IMR-90 (cell line): ENCODE data around the gene SPTB.

Experiments used
- CEBPB ChIP-seq: IDR thresholded peaks from 2 replicates; pipeline ENCODE4 v1.6.1; 2012; ENCODE audit warnings: low read depth, low read length, improper control_type of control experiment
- MAFK ChIP-seq: IDR thresholded peaks from 2 replicates; pipeline ENCODE4 v1.6.1; 2012; ENCODE audit warnings: low read depth, low read length, improper control_type of control experiment
- POLR2A ChIP-seq: IDR thresholded peaks from 2 replicates; pipeline ENCODE4 v1.6.1; 2012; ENCODE audit warnings: mild to moderate bottlenecking, low read depth, low read length
- RCOR1 ChIP-seq: IDR thresholded peaks from 2 replicates; pipeline ENCODE4 v1.6.1; 2012; ENCODE audit warnings: mild to moderate bottlenecking, low read length, improper control_type of control experiment; ENCODE audit not compliant: insufficient replicate concordance
- RFX5 ChIP-seq: IDR thresholded peaks from 2 replicates; pipeline ENCODE4 v1.8.0; 2012; ENCODE audit warnings: low read depth, mild to moderate bottlenecking, low read length, moderate library complexity
- SMC3 ChIP-seq: fragments of 150-350 bp; IDR thresholded peaks from 2 replicates; pipeline ENCODE4 v1.6.1; 2016; ENCODE audit warnings: low read depth, mild to moderate bottlenecking, antibody characterized with exemption, low read length, moderate library complexity
- TF ChIP-seq, protein P1 (sequence below): conservative IDR thresholded peaks from 2 replicates; pipeline ENCODE4 v1.5.1; 2012; ENCODE audit warnings: mild to moderate bottlenecking, low read depth, low read length, improper control_type of control experiment
- TF ChIP-seq, protein P2 (sequence below): fragments of 150-350 bp; IDR thresholded peaks from 2 replicates; pipeline ENCODE4 v1.6.1; 2016; ENCODE audit warnings: low read depth, mild to moderate bottlenecking, low read length, moderate library complexity, borderline replicate concordance

DNA sequence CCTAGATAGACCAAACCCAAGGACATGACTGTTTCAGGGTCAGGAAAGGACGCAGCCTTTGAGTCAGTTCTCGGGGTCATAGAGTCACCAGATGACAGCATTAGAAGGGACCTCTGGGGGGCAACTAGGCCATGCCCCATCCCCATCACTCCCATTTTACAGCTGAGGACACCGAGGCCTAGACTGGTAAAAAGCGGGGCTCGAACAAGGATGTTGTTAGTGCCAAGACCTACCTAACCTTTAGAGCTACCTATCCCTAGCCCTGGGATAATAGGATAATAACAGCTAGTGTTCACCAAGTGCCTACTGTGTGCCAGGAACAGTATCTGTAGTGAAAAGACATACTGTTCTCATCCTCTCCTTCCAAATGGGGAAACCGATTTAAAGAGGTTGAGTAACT lies 126.8 kb downstream of the SPTB start:
- TF ChIP-seq RFX5 (no peak), MAFK (no peak), SMC3 (no peak), POLR2A (no peak), RCOR1 (no peak), CEBPB (no peak)
- TF ChIP-seq, protein P1, sequence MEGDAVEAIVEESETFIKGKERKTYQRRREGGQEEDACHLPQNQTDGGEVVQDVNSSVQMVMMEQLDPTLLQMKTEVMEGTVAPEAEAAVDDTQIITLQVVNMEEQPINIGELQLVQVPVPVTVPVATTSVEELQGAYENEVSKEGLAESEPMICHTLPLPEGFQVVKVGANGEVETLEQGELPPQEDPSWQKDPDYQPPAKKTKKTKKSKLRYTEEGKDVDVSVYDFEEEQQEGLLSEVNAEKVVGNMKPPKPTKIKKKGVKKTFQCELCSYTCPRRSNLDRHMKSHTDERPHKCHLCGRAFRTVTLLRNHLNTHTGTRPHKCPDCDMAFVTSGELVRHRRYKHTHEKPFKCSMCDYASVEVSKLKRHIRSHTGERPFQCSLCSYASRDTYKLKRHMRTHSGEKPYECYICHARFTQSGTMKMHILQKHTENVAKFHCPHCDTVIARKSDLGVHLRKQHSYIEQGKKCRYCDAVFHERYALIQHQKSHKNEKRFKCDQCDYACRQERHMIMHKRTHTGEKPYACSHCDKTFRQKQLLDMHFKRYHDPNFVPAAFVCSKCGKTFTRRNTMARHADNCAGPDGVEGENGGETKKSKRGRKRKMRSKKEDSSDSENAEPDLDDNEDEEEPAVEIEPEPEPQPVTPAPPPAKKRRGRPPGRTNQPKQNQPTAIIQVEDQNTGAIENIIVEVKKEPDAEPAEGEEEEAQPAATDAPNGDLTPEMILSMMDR = no peak
- TF ChIP-seq, protein P2, sequence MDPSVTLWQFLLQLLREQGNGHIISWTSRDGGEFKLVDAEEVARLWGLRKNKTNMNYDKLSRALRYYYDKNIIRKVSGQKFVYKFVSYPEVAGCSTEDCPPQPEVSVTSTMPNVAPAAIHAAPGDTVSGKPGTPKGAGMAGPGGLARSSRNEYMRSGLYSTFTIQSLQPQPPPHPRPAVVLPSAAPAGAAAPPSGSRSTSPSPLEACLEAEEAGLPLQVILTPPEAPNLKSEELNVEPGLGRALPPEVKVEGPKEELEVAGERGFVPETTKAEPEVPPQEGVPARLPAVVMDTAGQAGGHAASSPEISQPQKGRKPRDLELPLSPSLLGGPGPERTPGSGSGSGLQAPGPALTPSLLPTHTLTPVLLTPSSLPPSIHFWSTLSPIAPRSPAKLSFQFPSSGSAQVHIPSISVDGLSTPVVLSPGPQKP = no peak
